CD14-positive monocyte (primary cell): Measurements from ENCODE around the gene UNC13B. TPM values are rescaled to one million over a fixed set of nuclear protein-coding genes. Genes with fewer than 3 reads are reported as not detected.

ENCODE experiments used
- DNase-seq, 3 donors: peaks; one replicate each; pipeline ENCODE4 v3.0.0-alpha.2; 2011 to 2022
- H2AFZ ChIP-seq: 2 replicates; pipeline ENCODE4 v1.6.0; 2012; ENCODE audit warnings: mild to moderate bottlenecking, low read depth, low read length, inconsistent platforms; ENCODE audit not compliant: insufficient read depth, poor library complexity, severe bottlenecking
- H3K27ac ChIP-seq, 2 donors: 1 replicate in 1 of 2; 2 replicates in 1 of 2; pipeline ENCODE4 v1.5.1; 2012 to 2013; ENCODE audit warnings: low read length in 2 of 2, control low read depth in 1 of 2, inconsistent platforms in 1 of 2, low read depth in 1 of 2, mild to moderate bottlenecking in 1 of 2
- H3K27me3 ChIP-seq, 2 donors: one replicate each; pipeline versions ENCODE4 v1.6.0 to v1.6.1; 2011 to 2013; ENCODE audit warnings: low read length in 2 of 2; ENCODE audit not compliant: control insufficient read depth in 2 of 2, insufficient read depth in 2 of 2
- H3K36me3 ChIP-seq, 2 donors: replicated peaks in 1 of 2; 1 replicate in 1 of 2; 2 replicates in 1 of 2; pipeline versions ENCODE4 v1.5.1 to v1.6.1; 2012 to 2013; ENCODE audit warnings: low read length in 2 of 2, control low read depth in 1 of 2, inconsistent platforms in 1 of 2, mild to moderate bottlenecking in 1 of 2; ENCODE audit not compliant: insufficient read depth in 2 of 2, control insufficient read depth in 1 of 2
- H3K4me1 ChIP-seq, 2 donors: 1 replicate in 1 of 2; 2 replicates in 1 of 2; pipeline versions ENCODE4 v1.5.1 to v1.6.1; 2012 to 2013; ENCODE audit warnings: low read length in 2 of 2, control low read depth in 1 of 2, inconsistent platforms in 1 of 2, mild to moderate bottlenecking in 1 of 2, moderate library complexity in 1 of 2; ENCODE audit not compliant: insufficient read depth in 2 of 2, control insufficient read depth in 1 of 2
- H3K4me2 ChIP-seq: replicated peaks from 2 replicates; pipeline ENCODE3; 2012; ENCODE audit warnings: low read length, moderate library complexity, mild to moderate bottlenecking; ENCODE audit not compliant: poor library complexity, severe bottlenecking; ENCODE audit errors: extremely low read depth
- H3K4me3 ChIP-seq, 3 experiments: fragments of 200-600 bp in 1 of 3; sonication (generic) in 1 of 3; replicated peaks in 1 of 3; 1 replicate in 2 of 3; 2 replicates in 1 of 3; pipeline ENCODE4 v1.5.1; 2011 to 2013; ENCODE audit warnings: low read length in 3 of 3, mild to moderate bottlenecking in 3 of 3, control low read depth in 2 of 3, low read depth in 2 of 3, inconsistent platforms in 1 of 3, moderate library complexity in 1 of 3
- H3K79me2 ChIP-seq: 2 replicates; pipeline ENCODE4 v1.6.0; 2012; ENCODE audit warnings: mild to moderate bottlenecking, control low read depth, inconsistent platforms, low read length, moderate library complexity; ENCODE audit not compliant: insufficient read depth
- H3K9ac ChIP-seq: 2 replicates; pipeline ENCODE4 v1.6.0; 2017; ENCODE audit warnings: low read length, mild to moderate bottlenecking; ENCODE audit not compliant: insufficient read depth, poor library complexity, severe bottlenecking
- H3K9me3 ChIP-seq, 2 donors: replicated peaks in 1 of 2; 1 replicate in 1 of 2; 2 replicates in 1 of 2; pipeline versions ENCODE4 v1.5.1 to v1.6.1; 2012 to 2013; ENCODE audit warnings: low read length in 2 of 2, control low read depth in 1 of 2; ENCODE audit not compliant: control insufficient read depth in 1 of 2, insufficient read depth in 1 of 2
- H4K20me1 ChIP-seq: 2 replicates; pipeline ENCODE4 v1.6.0; 2012; ENCODE audit warnings: mild to moderate bottlenecking, low read length, control low read depth, moderate library complexity; ENCODE audit not compliant: insufficient read depth
- H3K27ac Mint-ChIP-seq, 7 donors: one replicate each; pipeline ENCODE4 v1.8.0; 2020; ENCODE audit warnings: mild to moderate bottlenecking in 7 of 7, mixed read lengths in 7 of 7, moderate library complexity in 6 of 7, inconsistent platforms in 2 of 7
- H3K27me3 Mint-ChIP-seq, 3 donors: one replicate each; pipeline ENCODE4 v1.8.0; 2021 to 2022; ENCODE audit warnings: low read depth in 3 of 3, mild to moderate bottlenecking in 3 of 3, mixed read lengths in 3 of 3, moderate library complexity in 3 of 3, inconsistent platforms in 1 of 3
- H3K36me3 Mint-ChIP-seq, 2 donors: one replicate each; pipeline ENCODE4 v1.8.0; 2020; ENCODE audit warnings: mixed read lengths in 2 of 2, inconsistent platforms in 1 of 2, mild to moderate bottlenecking in 1 of 2
- H3K4me1 Mint-ChIP-seq: one replicate; pipeline ENCODE4 v1.8.0; 2020; ENCODE audit warnings: mild to moderate bottlenecking, mixed read lengths
- H3K4me3 Mint-ChIP-seq, 2 donors: one replicate each; pipeline ENCODE4 v1.8.0; 2020; ENCODE audit warnings: mild to moderate bottlenecking in 2 of 2, mixed read lengths in 2 of 2, moderate library complexity in 1 of 2
- H3K9me3 Mint-ChIP-seq, 7 donors: one replicate each; pipeline ENCODE4 v1.8.0; 2020 to 2022; ENCODE audit warnings: mixed read lengths in 7 of 7, mild to moderate bottlenecking in 6 of 7, moderate library complexity in 6 of 7, inconsistent platforms in 2 of 7
- WGBS: methylation state at CpG from one replicate; pipeline ENCODE4 v1.1.5; 2013; ENCODE audit warnings: missing lambda C conversion rate; ENCODE audit not compliant: insufficient coverage; 5-methylcytosine and 5-hydroxymethylcytosine counted together
- intact Hi-C, 2 donors: fragments of 100-400 bp; cut with micrococcal nuclease; formaldehyde crosslinking; loops; one replicate each; pipeline versions ENCODE4 v1.15.0 to v1.15.1; 2023
- polyA plus RNA-seq, 3 donors: library from polyadenylated mRNA; depleted of rRNA in 1 of 3; unstranded in 2 of 3; stranded (reverse) in 1 of 3; fragments of 300-500 nt in 2 of 3; fragments of >200 nt in 1 of 3; fragmentation: Illumina TruSeq in 2 of 3; gene quantifications; 1 replicate in 2 of 3; 2 replicates in 1 of 3; pipeline ENCODE4 v1.2.3, GENCODE V29; 2012 to 2021
- TF ChIP-seq, protein P1 (sequence below): fragments of 200-600 bp; IDR thresholded peaks from one replicate; pipeline ENCODE4 v1.8.0; 2022; ENCODE audit warnings: antibody characterized with exemption, mild to moderate bottlenecking

The UNC13B gene
- polyA plus RNA-seq, 3 donors = 0.41 to 0.81 (median 0.66) TPM

DNA sequence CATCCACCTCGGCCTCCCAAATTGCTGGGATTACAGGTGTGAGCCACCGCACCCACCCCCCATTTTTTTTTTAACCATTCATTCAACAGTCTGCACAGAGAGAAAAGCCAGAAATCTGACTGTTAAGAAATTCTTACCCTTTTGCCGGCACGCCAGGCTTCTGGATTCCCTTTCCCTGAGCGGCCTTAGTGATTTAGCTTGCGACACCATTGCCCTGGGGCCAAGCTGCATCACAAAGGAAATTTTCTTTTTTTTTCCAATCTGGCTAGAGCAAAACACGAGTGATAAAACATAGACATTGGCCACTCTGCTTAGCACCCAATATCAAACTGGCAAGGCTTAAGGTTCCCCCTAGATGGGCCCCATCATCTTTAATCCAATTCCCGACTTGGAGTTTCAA lies 24.9 kb upstream of the UNC13B start:
- Histone ChIP-seq H3K27ac (no peak overlapping the region), H3K27me3 (no peaks in the 10 kb centered on the region), H3K9me3 (peaks cover 12 to 37% of the 10 kb centered on the region in 2 donors), H2AFZ (no peak overlapping the region), H3K36me3 (no peaks in the 10 kb centered on the region), H3K4me3 (no peak overlapping the region), H3K4me1 (no peaks in the 10 kb centered on the region), H3K9ac (no peak overlapping the region), H3K79me2 (no peaks in the 10 kb centered on the region), H3K4me2 (no peak overlapping the region), H4K20me1 (no peaks in the 10 kb centered on the region)
- Mint-ChIP-seq H3K36me3 (no peaks in the 10 kb centered on the region), H3K4me1 (no peaks in the 10 kb centered on the region), H3K9me3 (peaks cover 8 to 43% (median 34%) of the 10 kb centered on the region in 7 donors), H3K4me3 (no peak overlapping the region), H3K27me3 (peaks cover 0 to 6% (median 4%) of the 10 kb centered on the region in 3 donors), H3K27ac (no peak overlapping the region)
- intact Hi-C loops = no loop called here
- TF ChIP-seq, protein P1, sequence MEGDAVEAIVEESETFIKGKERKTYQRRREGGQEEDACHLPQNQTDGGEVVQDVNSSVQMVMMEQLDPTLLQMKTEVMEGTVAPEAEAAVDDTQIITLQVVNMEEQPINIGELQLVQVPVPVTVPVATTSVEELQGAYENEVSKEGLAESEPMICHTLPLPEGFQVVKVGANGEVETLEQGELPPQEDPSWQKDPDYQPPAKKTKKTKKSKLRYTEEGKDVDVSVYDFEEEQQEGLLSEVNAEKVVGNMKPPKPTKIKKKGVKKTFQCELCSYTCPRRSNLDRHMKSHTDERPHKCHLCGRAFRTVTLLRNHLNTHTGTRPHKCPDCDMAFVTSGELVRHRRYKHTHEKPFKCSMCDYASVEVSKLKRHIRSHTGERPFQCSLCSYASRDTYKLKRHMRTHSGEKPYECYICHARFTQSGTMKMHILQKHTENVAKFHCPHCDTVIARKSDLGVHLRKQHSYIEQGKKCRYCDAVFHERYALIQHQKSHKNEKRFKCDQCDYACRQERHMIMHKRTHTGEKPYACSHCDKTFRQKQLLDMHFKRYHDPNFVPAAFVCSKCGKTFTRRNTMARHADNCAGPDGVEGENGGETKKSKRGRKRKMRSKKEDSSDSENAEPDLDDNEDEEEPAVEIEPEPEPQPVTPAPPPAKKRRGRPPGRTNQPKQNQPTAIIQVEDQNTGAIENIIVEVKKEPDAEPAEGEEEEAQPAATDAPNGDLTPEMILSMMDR = no peak
- DNase-seq = no peak
- WGBS = 97% methylated on average over 7 of the region's 8 CpGs

DNA sequence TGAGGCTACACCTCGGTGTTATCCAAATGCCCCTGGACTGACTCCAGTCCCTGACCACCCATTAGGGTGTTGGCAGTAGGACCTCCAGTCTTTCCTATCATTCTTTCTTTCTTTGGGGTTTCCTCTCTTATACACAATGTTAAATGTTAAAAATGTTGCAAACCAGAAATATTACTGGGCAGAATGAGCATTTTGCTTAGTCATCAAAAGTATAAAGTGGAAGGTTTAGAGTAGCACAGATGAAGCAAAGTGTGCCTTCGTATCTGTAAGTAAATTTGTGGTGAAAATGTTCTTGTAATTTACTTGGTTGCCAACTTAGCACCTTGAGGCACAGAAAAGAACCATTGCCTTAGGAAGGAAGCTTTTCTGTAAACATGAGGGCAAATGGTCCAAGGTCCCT lies 21.7 kb upstream of the UNC13B start:
- TF ChIP-seq, protein P1 = no peak
- no peak overlapping the region for H3K9ac ChIP-seq
- no peaks in the 10 kb centered on the region for H3K27me3 ChIP-seq
- intact Hi-C loops = no loop called here
- H3K4me2 ChIP-seq = no peak overlapping the region
- H3K9me3 Mint-ChIP-seq = peaks cover 27 to 63% (median 51%) of the 10 kb centered on the region in 7 donors
- peaks cover 4 to 5% (median 4%) of the 10 kb centered on the region in 3 donors for H3K27me3 Mint-ChIP-seq
- H2AFZ ChIP-seq = no peak overlapping the region
- H3K36me3 ChIP-seq = no peaks in the 10 kb centered on the region
- WGBS = 93% methylated on average over 1 of the region's 2 CpGs
- H3K9me3 ChIP-seq = peaks cover 40 to 59% of the 10 kb centered on the region in 2 donors
- H3K4me1 Mint-ChIP-seq = no peaks in the 10 kb centered on the region
- H3K79me2 ChIP-seq = no peaks in the 10 kb centered on the region
- no peak overlapping the region for H3K27ac ChIP-seq
- H4K20me1 ChIP-seq = no peaks in the 10 kb centered on the region
- H3K36me3 Mint-ChIP-seq = no peaks in the 10 kb centered on the region
- DNase-seq = no peak
- H3K4me1 ChIP-seq = no peaks in the 10 kb centered on the region
- no peak overlapping the region for H3K4me3 ChIP-seq
- H3K4me3 Mint-ChIP-seq = no peak overlapping the region
- H3K27ac Mint-ChIP-seq = no peak overlapping the region
